SU-DHL-6 (cell line): ENCODE measurements around the gene ARHGEF11.

Source experiments
- CTCF ChIP-seq: fragments of 200-600 bp; sonication (generic); IDR thresholded peaks from one replicate; pipeline ENCODE4 v1.5.1; 2017; ENCODE audit warnings: antibody characterized with exemption, mild to moderate bottlenecking, low read length, moderate library complexity; ENCODE audit not compliant: insufficient read depth, poor library complexity, severe bottlenecking
- EZH2phosphoT487 ChIP-seq: fragments of 200-600 bp; sonication (generic), shearing (Covaris generic); conservative IDR thresholded peaks from 2 replicates; pipeline ENCODE4 v1.6.1; 2018; ENCODE audit warnings: mild to moderate bottlenecking, antibody characterized with exemption, low read length, moderate library complexity, mixed read lengths

GRCh38 chr1:156953571-156953970, 92.0 kb downstream of the ARHGEF11 start:
- TF ChIP-seq CTCF: no peak
- no peak for TF ChIP-seq EZH2phosphoT487
